ENCODE data around the gene KCNJ11.

Gene KCNJ11

GRCh38 chr11:17385926-17386325 is 2.5 kb downstream of the KCNJ11 start:
- TF ChIP-seq RARB (CRISPR knock-in tag; IDR thresholded peaks at IDR 0.05) (no peak), ISL1 (CRISPR knock-in tag; IDR thresholded peaks at IDR 0.05) (no peak), PATZ1 (CRISPR knock-in tag; IDR thresholded peaks at IDR 0.05; ENCODE audit: borderline replicate concordance) (no peak), ARNTL (CRISPR knock-in tag; IDR thresholded peaks at IDR 0.05; ENCODE audit: borderline replicate concordance, low read depth) (no peak), PPARA (CRISPR knock-in tag; IDR thresholded peaks at IDR 0.05; ENCODE audit: borderline replicate concordance) (no peak), ZC3H10 (CRISPR knock-in tag; IDR thresholded peaks at IDR 0.05) (no peak), SNAI2 (CRISPR knock-in tag; IDR thresholded peaks at IDR 0.05) (no peak), GLIS3 (CRISPR knock-in tag; IDR thresholded peaks at IDR 0.05) (no peak)
- ATAC-seq, result no peak

DNA sequence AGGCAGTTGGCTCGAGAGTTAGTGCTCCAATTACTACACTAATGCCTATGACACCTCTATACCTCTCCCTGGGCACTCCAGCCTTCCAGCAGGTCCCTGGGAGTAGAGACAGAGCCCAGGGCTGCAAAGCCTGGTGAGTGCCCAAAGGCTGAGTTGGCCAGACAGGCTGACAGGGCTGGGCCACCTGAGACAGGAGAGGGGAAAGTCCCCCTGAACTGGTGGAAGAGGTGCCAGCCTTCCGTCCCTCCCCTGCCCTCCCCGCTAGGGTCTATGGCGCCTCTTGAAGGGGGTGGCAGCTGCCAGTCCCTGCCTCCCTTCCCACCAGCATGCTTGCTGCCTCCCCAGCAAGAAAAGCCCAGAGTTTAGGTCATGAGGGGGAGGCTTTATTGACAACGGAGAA is 3.0 kb downstream of the KCNJ11 start:
- TF ChIP-seq, protein P1, sequence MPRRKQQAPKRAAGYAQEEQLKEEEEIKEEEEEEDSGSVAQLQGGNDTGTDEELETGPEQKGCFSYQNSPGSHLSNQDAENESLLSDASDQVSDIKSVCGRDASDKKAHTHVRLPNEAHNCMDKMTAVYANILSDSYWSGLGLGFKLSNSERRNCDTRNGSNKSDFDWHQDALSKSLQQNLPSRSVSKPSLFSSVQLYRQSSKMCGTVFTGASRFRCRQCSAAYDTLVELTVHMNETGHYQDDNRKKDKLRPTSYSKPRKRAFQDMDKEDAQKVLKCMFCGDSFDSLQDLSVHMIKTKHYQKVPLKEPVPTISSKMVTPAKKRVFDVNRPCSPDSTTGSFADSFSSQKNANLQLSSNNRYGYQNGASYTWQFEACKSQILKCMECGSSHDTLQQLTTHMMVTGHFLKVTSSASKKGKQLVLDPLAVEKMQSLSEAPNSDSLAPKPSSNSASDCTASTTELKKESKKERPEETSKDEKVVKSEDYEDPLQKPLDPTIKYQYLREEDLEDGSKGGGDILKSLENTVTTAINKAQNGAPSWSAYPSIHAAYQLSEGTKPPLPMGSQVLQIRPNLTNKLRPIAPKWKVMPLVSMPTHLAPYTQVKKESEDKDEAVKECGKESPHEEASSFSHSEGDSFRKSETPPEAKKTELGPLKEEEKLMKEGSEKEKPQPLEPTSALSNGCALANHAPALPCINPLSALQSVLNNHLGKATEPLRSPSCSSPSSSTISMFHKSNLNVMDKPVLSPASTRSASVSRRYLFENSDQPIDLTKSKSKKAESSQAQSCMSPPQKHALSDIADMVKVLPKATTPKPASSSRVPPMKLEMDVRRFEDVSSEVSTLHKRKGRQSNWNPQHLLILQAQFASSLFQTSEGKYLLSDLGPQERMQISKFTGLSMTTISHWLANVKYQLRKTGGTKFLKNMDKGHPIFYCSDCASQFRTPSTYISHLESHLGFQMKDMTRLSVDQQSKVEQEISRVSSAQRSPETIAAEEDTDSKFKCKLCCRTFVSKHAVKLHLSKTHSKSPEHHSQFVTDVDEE (CRISPR knock-in tag; IDR thresholded peaks at IDR 0.05), result no peak
- TF ChIP-seq OSR1 (CRISPR knock-in tag; IDR thresholded peaks at IDR 0.05) (no peak), ZC3H10 (CRISPR knock-in tag; IDR thresholded peaks at IDR 0.05) (no peak), TCF4 (CRISPR knock-in tag; IDR thresholded peaks at IDR 0.05; ENCODE audit: borderline replicate concordance) (no peak), ARNTL (CRISPR knock-in tag; IDR thresholded peaks at IDR 0.05; ENCODE audit: borderline replicate concordance, low read depth) (no peak), RARB (CRISPR knock-in tag; IDR thresholded peaks at IDR 0.05) (no peak), ZNF8 (CRISPR knock-in tag; IDR thresholded peaks at IDR 0.05) (no peak), TOX (CRISPR knock-in tag; IDR thresholded peaks at IDR 0.05; ENCODE audit: borderline replicate concordance) (no peak), PPARA (CRISPR knock-in tag; IDR thresholded peaks at IDR 0.05; ENCODE audit: borderline replicate concordance) (no peak), ZNF70 (CRISPR knock-in tag; IDR thresholded peaks at IDR 0.05) (no peak), PATZ1 (CRISPR knock-in tag; IDR thresholded peaks at IDR 0.05; ENCODE audit: borderline replicate concordance) (no peak), CSDC2 (CRISPR knock-in tag; IDR thresholded peaks at IDR 0.05) (no peak), BACH2 (CRISPR knock-in tag; IDR thresholded peaks at IDR 0.05; ENCODE audit: borderline replicate concordance) (no peak)
- TF ChIP-seq, protein P2, sequence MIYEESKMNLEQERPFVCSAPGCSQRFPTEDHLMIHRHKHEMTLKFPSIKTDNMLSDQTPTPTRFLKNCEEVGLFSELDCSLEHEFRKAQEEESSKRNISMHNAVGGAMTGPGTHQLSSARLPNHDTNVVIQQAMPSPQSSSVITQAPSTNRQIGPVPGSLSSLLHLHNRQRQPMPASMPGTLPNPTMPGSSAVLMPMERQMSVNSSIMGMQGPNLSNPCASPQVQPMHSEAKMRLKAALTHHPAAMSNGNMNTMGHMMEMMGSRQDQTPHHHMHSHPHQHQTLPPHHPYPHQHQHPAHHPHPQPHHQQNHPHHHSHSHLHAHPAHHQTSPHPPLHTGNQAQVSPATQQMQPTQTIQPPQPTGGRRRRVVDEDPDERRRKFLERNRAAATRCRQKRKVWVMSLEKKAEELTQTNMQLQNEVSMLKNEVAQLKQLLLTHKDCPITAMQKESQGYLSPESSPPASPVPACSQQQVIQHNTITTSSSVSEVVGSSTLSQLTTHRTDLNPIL (CRISPR knock-in tag; IDR thresholded peaks at IDR 0.05; ENCODE audit: low read depth), result no peak
- no peak for ATAC-seq

GRCh38 chr11:17384002-17384511 is 4.4 kb downstream of the KCNJ11 start:
- peak; percentile 83 for ATAC-seq
- TF ChIP-seq ZFP30 (CRISPR knock-in tag; IDR thresholded peaks at IDR 0.05) (no peak), RARB (CRISPR knock-in tag; IDR thresholded peaks at IDR 0.05) (no peak), OSR1 (CRISPR knock-in tag; IDR thresholded peaks at IDR 0.05) (no peak), ZNF8 (CRISPR knock-in tag; IDR thresholded peaks at IDR 0.05) (no peak), SNAI2 (CRISPR knock-in tag; IDR thresholded peaks at IDR 0.05) (no peak), GLIS3 (CRISPR knock-in tag; IDR thresholded peaks at IDR 0.05) (no peak), ARNTL (CRISPR knock-in tag; IDR thresholded peaks at IDR 0.05; ENCODE audit: borderline replicate concordance, low read depth) (no peak), ESRRG (CRISPR knock-in tag; IDR thresholded peaks at IDR 0.05) (no peak), CSDC2 (CRISPR knock-in tag; IDR thresholded peaks at IDR 0.05) (no peak), CSRNP3 (CRISPR knock-in tag; IDR thresholded peaks at IDR 0.05) (no peak), ZNF70 (CRISPR knock-in tag; IDR thresholded peaks at IDR 0.05) (no peak), TOX (CRISPR knock-in tag; IDR thresholded peaks at IDR 0.05; ENCODE audit: borderline replicate concordance) (no peak), ZNF565 (CRISPR knock-in tag; conservative IDR thresholded peaks at IDR 0.05; ENCODE audit: low read depth) (no peak), ZFP3 (CRISPR knock-in tag; IDR thresholded peaks at IDR 0.05) (no peak), ZC3H10 (CRISPR knock-in tag; IDR thresholded peaks at IDR 0.05) (no peak), PPARA (CRISPR knock-in tag; IDR thresholded peaks at IDR 0.05; ENCODE audit: borderline replicate concordance) (no peak)
- TF ChIP-seq, protein P3, sequence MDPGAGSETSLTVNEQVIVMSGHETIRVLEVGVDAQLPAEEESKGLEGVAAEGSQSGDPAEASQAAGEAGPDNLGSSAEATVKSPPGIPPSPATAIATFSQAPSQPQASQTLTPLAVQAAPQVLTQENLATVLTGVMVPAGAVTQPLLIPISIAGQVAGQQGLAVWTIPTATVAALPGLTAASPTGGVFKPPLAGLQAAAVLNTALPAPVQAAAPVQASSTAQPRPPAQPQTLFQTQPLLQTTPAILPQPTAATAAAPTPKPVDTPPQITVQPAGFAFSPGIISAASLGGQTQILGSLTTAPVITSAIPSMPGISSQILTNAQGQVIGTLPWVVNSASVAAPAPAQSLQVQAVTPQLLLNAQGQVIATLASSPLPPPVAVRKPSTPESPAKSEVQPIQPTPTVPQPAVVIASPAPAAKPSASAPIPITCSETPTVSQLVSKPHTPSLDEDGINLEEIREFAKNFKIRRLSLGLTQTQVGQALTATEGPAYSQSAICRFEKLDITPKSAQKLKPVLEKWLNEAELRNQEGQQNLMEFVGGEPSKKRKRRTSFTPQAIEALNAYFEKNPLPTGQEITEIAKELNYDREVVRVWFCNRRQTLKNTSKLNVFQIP (CRISPR knock-in tag; IDR thresholded peaks at IDR 0.05; ENCODE audit: borderline replicate concordance, low read depth), result no peak
- TF ChIP-seq, protein P1 (CRISPR knock-in tag; IDR thresholded peaks at IDR 0.05), result no peak
